Myocyte (in vitro differentiated cells): ENCODE data around the gene COG4. TPM values are rescaled to one million over a fixed set of nuclear protein-coding genes. Genes with fewer than 3 reads are reported as not detected.
A peak's percentile ranks its signal among the peaks of the same experiment; 100 is the strongest.

Experiments
- DNase-seq: peaks from one replicate; pipeline ENCODE4 v3.0.0-alpha.2; 2012; ENCODE audit warnings: low read depth
- total RNA-seq: library from RNA; depleted of rRNA; stranded (reverse); fragments of >200 nt; gene quantifications from 2 replicates; pipeline ENCODE4 v1.2.3, GENCODE V29; 2014

Gene COG4
- total RNA-seq, 1 donor from 2014 or later: 63.1 TPM

- no peak for DNase-seq
These were observed 88.7 kb downstream of the COG4 start for GRCh38 chr16:70434484-70435260.

GRCh38 chr16:70433458-70434103 is 89.8 kb downstream of the COG4 start:
- peak; percentile 68 for DNase-seq

- DNase-seq: no peak
These were observed 90.5 kb downstream of the COG4 start for GRCh38 chr16:70432723-70433457.

GRCh38 chr16:70432356-70432722 is 91.0 kb downstream of the COG4 start:
- no peak for DNase-seq

GRCh38 chr16:70430667-70431536 is 92.5 kb downstream of the COG4 start:
- no peak for DNase-seq

Other genes starting within 250 kb of the COG4 start
- 91.5 and 92.1 TPM in 2 replicates for gene AARS1, start 234.0 kb downstream of the COG4 start, total RNA-seq
- 20.7 and 22.3 TPM in 2 replicates for gene DDX19B, start 224.4 kb downstream of the COG4 start, total RNA-seq
- 43.2 and 43.7 TPM in 2 replicates for gene DDX19A, start 176.7 kb downstream of the COG4 start, total RNA-seq
- gene ST3GAL2, start 84.5 kb downstream of the COG4 start, total RNA-seq: 14.4 and 16.5 TPM in 2 replicates
- gene FCSK, start 69.0 kb downstream of the COG4 start, total RNA-seq: 11.4 and 16.8 TPM in 2 replicates
- gene SF3B3, start 262 bp upstream of the COG4 start, total RNA-seq: 115 and 133 TPM in 2 replicates
- gene IL34, start 123.0 kb upstream of the COG4 start, total RNA-seq: 20.0 and 67.8 TPM in 2 replicates
- 170 and 234 TPM in 2 replicates for gene MTSS2, start 162.5 kb upstream of the COG4 start, total RNA-seq